HG03064 (cell line): ENCODE data around the gene ZG16.
"Not testable (repeated sequence)": the region's sequence is repeated elsewhere in the genome, so short reads cannot be mapped to it uniquely, and the experiment has no call there.

Experiments
- ATAC-seq: cut with Tn5 transposase; IDR thresholded peaks from one replicate; pipeline ENCODE4 v1.9.1; 2021; ENCODE audit warnings: low read depth; ENCODE audit not compliant: unreplicated experiment

Gene ZG16, protein sequence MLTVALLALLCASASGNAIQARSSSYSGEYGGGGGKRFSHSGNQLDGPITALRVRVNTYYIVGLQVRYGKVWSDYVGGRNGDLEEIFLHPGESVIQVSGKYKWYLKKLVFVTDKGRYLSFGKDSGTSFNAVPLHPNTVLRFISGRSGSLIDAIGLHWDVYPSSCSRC

DNA sequence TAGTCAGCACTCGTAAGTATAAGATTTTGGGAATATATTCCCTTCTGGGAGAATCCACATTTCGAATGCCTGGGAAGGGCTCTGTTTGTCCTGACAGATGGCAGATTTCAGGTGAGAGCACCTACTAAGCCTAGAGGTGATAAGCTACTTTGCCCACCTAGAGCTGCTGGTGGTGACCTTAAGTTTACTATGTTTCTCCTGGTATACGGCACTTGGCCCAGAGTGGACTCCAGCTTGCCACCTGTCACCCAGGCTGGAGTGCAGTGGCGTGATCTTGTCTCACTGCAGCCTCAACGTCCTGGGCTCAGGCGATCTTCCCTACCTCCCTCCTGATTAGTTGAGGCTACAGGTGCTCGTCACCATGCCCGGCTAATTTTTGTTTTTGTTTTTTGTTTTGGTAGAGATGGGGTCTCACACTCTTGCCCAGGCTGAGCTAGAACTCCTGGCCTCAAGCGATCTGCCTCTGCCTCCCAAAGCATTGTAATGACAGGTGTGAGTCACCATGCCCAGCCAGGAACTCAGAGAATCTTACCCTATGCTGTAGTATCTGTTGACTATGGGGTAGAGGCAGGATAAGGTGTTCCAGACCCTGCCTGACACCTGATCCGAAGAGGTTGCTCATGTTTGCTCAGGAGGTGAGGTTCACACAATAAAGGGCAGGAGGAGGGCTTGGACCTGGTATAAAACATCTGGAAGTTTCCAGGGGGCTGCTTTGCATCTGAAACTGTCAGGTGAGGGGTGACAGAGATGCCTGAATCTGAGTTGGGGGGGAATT lies at the start of gene ZG16:
Gene ZG16 (plus strand): TSS at position 681 of the 775 bp plus-strand sequence. CDS start 1,011 bp downstream, outside the sequence.
- ATAC-seq: no peak

DNA sequence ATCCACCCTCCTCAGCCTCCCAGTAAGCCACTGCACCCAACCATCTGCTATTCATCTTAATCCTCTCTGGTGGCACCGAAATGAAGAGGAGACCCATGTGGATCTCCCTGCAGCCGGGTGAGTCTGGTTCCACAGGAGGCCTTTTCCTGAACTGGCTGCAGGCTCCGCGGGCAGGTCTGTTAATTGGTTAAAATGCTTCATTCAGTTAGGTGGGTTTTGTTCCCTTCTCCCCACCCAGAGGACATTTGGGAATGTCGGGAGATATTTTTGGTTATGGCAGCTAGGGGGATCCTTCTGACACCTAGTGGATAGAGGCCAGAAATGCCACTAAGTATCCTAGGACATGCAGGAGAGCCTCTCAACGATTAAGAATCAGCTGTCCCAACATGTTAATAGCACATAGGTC lies 48.9 kb upstream of the ZG16 start:
- ATAC-seq: no peak

DNA sequence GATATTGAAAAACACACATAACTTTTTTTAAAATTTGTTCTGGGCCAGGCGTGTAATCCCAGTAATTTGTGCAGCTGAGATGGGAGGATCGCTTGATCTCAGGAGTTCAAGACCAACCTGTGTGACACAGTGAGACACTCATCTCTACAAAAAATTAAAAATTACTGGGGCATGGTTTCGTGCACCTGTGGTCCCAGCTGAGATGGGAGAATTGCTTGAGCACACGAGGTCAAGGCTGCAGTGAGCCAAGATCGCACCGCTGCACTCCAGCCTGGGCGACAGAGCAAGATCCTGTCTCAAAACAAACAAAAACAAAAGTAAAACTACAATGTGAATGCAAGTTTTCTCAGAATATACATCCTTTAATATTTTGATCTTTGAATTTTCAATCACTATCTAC lies 47.4 kb upstream of the ZG16 start:
- ATAC-seq: no peak

DNA sequence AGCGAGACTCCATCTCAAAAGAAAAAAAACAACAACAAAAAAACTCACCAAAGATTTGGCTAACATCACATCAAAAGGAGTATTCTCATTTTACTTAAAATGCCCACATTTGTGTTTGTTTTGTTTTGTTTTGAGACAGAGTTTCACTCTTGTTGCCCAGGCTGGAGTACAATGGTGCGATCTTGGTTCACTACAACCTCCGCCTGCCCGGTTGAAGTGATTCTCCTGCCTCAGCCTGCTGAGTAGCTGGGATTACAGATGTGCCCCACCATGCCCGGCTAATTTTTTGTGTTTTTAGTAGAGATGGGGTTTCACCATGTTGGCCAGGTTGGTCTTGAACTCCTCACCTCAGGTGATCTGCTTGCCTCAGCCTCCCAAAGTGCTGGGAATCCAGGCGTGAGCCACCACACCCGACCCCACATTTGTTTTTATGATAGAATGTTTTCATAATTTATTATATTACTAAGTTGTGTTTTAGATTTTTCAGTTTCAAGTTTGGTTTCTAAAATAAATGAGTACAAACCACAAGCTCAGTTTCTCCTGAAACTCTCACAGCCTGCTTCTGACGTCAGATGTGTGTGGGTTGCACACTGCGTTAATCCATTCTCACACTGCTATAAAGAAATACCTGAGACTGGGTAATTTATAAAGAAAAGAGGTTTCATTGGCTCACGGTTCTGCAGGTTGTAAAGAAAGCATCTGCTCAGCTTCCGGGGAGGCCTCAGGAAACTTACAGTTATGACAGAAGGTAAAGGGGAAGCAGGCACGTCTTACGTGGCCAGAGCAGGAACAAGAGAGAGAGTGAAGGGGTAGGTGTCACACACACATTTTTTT lies 46.1 kb upstream of the ZG16 start:
- ATAC-seq: not testable (repeated sequence)

DNA sequence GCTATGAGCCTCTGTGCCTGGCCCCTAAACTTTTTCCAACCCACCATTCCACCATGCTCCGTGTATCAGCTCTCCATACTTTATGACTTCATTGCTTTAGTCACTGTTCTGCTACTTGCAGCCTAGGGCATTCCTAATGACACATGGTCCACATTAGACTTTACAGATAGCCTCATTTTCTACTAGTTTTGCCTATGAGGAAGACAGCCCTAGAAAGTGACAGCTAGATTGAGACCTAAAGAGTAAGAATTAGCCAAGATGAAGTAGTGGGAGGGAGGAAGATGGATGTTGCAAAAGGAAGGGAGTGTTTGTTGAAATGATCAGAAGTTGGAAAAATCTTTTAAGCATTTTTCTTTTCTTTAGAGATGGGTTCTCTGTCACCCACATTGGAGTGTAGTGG lies 43.3 kb upstream of the ZG16 start:
- no peak for ATAC-seq

DNA sequence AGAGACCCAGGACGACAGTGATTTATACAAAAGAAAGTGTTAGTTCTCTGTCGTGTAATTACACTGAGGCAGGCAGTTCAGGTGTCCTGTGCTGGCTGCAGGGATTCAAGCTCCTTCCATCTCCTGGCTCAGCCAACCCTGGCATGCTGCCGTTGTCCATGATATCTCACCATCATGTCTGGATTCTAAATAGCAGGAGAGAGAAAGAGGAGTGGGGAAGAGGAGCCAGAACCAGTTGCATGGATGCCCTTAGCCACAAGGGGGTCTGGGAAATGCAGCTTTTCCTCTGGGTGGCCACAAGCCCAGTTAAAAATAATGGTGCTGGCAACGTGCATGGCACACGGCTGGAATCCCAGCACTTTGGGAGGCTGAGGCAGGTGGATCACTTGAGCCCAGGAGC lies 41.9 kb upstream of the ZG16 start:
- ATAC-seq: no peak

DNA sequence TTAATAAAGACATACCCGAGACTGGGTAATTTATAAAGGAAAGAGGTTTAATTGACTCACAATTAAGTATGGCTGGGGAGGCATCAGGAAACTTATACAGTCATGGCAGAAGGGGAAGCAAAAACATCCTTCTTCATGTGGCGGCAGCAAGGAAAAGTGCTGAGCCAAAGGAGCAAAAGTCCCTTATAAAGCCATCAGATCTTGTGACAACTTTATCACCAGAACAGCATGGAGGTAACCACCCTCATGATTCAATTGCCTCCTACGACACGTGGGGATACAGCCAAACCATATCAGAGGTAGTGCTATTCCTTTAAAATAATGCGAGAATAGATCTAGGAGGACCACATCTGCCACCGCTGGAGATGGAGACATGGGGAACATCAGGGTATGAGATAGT lies 41.3 kb upstream of the ZG16 start:
- ATAC-seq: no peak

DNA sequence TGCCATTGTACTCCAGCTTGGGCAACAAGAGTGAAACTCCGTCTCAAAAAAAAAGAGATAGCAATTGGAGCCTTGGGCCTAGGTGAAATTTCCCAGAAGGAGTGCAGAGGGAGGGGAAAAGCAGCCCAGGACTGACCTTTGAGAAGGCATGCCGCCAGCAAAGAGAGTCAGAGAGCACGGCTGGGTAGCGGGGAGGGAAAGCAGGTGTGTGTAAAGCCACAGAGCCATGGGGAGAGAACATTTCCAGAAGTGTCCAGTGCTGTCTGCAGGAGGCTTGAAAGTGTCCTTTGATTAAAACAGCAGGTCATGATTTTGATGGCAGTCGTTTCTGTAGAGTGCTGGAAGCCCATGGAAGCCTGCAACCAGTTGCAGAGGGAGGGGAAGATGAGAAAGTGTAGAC lies 40.3 kb upstream of the ZG16 start:
- no peak for ATAC-seq

DNA sequence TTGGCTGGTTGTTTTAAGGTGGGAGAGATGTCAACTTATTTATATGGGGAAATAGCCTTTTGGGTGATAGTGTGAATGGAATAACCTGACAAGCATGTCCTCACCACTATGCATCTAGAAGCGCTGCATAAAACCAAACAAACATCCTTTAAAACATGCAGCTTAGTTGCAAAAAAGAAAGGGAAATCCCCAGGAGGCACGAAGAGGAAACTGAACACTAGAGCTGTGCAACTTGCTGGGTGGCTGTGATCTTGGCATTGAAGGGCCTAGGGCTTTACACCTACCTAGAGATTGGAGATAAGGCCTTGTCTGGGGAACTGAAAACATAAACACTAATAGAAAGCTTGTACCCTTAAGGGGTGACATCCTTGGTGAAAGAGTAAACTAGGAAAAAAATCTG lies 39.5 kb upstream of the ZG16 start:
- ATAC-seq: no peak

DNA sequence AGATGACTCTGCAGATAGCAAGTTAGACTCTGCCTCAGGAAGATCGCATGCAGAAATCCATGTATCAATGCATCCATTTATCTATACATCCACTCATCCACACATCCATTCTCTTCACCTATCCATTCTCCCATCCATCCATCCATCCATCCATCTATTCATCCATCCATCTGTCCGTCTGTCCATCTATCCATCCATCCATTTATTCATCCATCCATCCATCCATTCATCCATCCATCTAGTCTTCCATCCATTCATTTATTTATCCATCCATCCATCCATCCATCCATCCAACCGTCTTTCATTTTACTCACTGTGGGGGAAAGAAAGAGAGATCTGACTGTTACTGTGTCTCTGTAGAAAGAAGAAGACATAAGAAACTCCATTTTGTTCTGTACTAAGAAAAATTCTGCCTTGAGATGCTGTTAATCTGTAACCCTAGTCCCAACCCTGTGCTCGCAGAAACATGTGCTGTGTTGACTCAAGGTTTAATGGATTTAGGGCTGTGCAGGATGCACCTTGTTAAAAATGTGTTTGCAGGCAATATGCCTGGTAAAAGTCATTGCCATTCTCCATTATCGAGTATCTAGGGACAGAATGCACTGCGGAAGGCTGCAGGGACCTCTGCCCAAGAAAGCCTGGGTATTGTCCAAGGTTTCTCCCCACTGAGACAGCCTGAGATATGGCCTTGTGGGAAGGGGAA lies 38.0 kb upstream of the ZG16 start:
- ATAC-seq: not testable (repeated sequence)

DNA sequence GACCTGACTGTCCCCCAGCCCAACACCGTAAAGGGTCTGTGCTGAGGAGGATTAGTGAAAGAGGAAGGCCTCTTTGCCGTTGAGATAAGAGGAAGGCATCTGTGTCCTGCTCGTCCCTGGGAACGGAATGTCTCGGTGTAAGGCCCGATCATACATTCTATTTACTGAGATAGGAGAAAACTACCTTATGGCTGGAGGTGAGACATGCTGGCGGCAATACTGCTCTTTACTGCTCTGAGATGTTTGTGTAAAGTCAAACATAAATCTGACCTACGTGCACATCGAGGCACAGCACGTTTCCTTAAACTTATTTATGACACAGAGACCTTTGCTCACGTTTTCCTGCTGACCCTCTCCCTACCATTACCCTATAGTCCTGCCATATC lies 37.4 kb upstream of the ZG16 start:
- ATAC-seq: not testable (repeated sequence)

DNA sequence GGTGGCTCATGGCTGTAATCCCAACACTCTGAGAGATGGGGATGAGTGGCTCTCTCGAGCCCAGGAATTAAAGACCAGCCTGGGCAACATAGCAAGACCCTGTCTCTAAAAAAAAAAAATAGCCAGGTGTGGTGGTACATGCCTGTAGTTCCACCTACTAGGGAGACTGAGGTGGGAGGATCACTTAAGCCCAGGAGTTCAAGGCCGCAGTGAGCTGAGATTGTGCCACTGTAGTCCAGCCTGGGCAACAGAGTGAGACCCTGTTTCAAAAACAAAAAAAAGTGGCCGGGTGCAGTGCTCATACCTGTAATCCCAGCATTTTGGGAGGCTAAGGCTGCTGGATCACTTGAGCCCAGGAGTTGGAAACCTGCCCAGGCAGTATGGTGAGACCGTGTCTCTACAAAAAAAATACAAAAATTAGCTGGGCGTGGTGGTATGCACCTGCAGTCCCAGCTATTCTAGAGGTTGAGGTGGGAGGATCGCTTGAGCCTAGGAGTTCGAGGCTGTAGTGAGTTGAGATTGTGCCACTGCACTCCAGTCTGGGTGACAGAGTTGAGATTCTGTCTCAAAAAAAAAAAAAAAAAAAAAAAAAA lies 35.3 kb upstream of the ZG16 start:
- no peak for ATAC-seq

DNA sequence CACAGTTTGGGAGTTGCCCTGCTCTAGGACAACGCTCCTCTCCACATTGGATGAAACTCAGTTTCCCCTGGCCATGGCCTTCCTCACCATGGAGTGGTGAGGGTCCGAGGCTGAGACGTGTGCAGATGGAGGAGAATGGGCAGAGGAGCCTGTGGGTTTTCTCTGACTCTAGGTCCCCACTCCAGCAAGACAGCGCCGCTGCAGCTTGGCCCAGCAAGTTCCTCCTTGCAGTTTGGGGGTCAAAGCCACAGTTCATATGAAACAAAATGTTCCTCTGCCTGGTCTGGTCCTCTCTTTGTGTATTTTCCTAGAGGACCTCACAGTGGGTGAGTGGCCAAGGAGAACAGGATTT lies 34.6 kb upstream of the ZG16 start:
- ATAC-seq: no peak

DNA sequence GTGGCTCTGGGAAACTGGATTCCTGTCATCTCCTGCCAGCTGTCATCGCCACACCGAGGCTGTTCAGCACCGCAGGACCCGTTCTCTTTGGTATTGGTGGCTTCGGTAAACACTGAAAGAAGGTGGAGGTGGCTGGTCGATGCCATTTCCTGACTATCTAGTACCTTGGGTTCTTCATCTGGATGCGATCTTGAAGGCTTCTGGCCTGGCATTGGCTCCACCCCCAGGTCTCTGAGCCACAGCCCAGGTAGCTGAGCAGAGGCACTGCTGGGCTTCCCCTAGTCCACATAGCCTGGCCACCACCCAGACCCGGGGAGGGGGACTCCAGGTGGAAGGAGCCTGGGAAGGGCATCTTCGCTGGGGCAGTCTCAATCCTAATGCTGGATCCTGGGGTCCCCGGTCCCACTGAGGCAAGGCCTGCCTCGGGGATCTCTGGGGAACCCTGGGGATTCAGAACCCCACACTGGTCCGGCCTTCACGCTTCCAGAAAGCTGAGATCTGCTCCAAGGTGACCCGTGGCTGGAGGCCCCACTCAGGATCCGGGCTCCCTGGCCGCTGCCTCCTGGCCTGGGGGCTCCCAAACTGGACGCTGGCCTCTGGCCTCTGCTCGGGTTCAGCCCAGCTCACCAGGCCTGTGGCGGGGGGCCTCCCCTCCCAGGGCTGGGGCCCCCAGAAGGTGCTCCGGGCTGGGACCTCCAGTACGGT lies 34.1 kb upstream of the ZG16 start:
- ATAC-seq: no peak

DNA sequence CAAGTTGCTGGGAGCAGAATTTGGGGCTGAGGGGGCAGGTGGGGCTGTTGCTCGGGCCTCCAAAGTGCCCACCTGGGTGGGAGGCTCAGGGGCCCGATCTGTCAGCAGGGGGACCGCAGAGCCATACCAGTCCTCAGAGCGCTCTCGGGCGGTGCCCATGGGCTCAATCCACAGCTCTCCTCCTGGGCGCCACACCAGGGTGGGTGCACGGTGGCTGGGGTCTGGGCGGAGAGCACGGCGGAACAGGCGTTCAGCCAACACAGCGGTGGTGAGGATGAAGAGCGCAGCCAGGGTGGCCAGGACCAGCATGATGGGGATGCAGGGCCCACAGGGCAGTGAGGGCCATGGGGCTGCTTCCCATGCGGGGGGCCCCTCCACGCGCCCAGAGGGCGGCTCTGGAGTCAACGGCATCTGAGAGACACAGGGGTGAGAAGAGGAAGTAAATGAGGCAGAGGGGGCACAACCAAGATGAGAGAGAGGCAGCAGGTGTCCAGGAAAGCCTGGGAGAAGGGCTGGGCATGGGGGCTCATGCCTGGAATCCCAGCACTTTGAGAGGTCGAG lies 33.4 kb upstream of the ZG16 start:
- no peak for ATAC-seq

DNA sequence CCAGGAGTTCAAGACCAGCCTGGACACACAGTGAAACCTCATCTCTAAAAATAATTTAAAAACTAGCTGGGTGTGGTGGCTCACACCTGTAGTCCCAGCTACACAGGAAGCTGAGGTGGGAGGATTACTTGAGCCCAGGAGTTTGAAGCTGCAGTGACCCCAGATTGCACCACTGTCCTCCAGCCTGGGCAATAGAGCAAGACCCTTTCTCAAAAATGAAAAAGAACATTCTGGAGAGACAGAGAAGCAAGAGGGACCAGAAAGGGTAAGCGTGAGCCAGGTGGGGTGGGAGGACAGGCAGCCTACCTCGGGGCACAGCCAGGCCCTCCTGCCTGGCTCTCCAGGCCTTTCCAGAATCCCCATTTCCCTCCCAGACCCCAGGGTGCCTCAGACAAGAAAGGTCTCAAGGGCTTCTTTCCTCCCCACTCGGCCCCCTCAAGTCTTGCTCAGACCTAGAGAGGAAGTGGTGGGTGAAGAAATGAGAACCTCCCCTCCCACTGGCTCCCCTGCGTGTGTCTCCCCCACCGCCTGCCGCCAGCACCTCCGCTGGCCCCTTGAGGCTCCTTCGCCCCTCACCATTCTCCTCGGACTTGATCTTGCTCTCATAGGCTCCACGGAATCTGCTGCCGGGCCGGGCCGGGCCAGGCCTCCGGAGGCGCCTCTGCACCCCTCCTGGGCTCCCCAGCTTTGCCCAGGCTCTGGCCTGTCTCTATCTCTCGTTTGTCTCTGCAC lies 32.8 kb upstream of the ZG16 start:
- ATAC-seq: peak; percentile 22

DNA sequence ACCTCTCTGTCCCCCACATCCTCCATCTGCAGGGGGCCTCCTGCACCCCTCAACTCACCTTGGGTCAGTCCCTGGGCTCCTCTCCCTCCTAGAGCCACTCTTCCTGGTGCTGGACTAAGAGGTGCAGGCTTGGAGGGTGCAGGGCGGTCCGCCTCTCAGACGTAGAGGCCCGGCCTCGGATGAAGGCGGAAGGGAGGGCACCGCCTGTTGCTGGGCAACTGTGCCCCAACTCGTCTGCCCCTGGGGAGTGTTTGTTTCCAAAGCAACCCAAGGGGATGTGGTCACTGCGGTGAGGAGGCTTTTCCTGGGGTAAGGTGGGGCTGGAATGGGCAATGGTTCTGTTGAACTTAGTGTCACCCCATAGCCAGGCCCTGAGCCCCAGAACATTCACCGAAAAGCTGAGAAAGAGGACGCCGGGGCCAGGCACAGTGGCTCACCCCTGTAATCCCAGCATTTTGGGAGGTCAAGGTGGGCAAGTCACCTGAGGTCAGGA lies 32.2 kb upstream of the ZG16 start, which contains the start of gene C16orf54:
Gene C16orf54 (minus strand): TSS at position 138 of the 493 bp plus-strand sequence. CDS start 1,039 bp downstream, outside the sequence.
- ATAC-seq: peak; percentile 59

DNA sequence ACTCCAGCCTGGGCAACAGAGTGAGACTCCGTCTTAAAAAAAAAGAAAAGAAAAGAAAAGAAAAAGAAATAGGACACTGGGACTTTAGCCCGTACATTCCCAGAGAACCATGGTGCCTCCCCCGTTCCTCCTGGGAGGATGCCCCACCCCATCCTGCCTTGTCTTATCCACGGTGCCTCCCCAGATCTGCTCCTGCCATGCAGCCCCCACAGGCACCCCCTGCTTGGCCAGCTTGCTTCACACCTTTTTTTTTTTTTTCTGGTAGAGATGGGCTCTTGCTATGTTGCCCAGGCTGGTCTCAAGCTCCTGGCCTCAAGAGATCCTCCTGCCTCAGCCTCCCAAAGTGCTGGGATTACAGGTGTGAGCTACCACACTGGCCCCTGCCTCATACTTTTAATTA lies 31.5 kb upstream of the ZG16 start:
- not testable (repeated sequence) for ATAC-seq
